WTC11 (cell line): Measurements from ENCODE around the gene TSPAN18.

Source experiments
- CREM ChIP-seq: sonication (generic); formaldehyde crosslinking; IDR thresholded peaks from 2 replicates; pipeline ENCODE4 v1.8.1; 2022; ENCODE audit warnings: mild to moderate bottlenecking, missing genetic modification reagents, moderate library complexity
- CTCF ChIP-seq: fragments of 200-600 bp; IDR thresholded peaks from 2 replicates; pipeline ENCODE4 v1.8.0; 2022; ENCODE audit warnings: antibody characterized with exemption
- E2F1 ChIP-seq: sonication (generic); formaldehyde crosslinking; IDR thresholded peaks from 2 replicates; pipeline ENCODE4 v1.8.0; 2022; ENCODE audit warnings: mild to moderate bottlenecking, missing genetic modification reagents
- JUN ChIP-seq: sonication (generic); formaldehyde crosslinking; IDR thresholded peaks from 2 replicates; pipeline ENCODE4 v1.8.0; 2023; ENCODE audit warnings: mild to moderate bottlenecking, missing genetic modification reagents
- MAX ChIP-seq: sonication (generic); formaldehyde crosslinking; IDR thresholded peaks from 2 replicates; pipeline ENCODE4 v1.8.0; 2022; ENCODE audit warnings: mild to moderate bottlenecking, missing genetic modification reagents
- NR2C2 ChIP-seq: sonication (generic); formaldehyde crosslinking; IDR thresholded peaks from 2 replicates; pipeline ENCODE4 v1.8.0; 2022; ENCODE audit warnings: mild to moderate bottlenecking, missing genetic modification reagents
- STAT6 ChIP-seq: sonication (generic); formaldehyde crosslinking; conservative IDR thresholded peaks from 2 replicates; pipeline ENCODE4 v1.8.1; 2023; ENCODE audit warnings: mild to moderate bottlenecking, low read depth, missing genetic modification reagents, moderate library complexity
- TP53 ChIP-seq: sonication (generic); formaldehyde crosslinking; IDR thresholded peaks from 2 replicates; pipeline ENCODE4 v1.8.1; 2023; ENCODE audit warnings: mild to moderate bottlenecking, missing genetic modification reagents

- TF ChIP-seq JUN (CRISPR knock-in tag) (no peak), CTCF (no peak), E2F1 (CRISPR knock-in tag) (no peak), MAX (CRISPR knock-in tag) (no peak), NR2C2 (CRISPR knock-in tag) (no peak), CREM (CRISPR knock-in tag) (no peak), TP53 (CRISPR knock-in tag) (no peak), STAT6 (CRISPR knock-in tag) (no peak)
Observed at GRCh38 chr11:44938066-44938691, 211.4 kb downstream of the TSPAN18 start.
